ENCODE data around the gene FBLN2. TPM values are rescaled to one million over a fixed set of nuclear protein-coding genes. Genes with fewer than 3 reads are reported as not detected.

Gene FBLN2
- polyA plus RNA-seq, 1 donor (not counting 4 experiments of a cell fraction or from before 2014, with no cell fraction given), result 0.72 TPM

DNA sequence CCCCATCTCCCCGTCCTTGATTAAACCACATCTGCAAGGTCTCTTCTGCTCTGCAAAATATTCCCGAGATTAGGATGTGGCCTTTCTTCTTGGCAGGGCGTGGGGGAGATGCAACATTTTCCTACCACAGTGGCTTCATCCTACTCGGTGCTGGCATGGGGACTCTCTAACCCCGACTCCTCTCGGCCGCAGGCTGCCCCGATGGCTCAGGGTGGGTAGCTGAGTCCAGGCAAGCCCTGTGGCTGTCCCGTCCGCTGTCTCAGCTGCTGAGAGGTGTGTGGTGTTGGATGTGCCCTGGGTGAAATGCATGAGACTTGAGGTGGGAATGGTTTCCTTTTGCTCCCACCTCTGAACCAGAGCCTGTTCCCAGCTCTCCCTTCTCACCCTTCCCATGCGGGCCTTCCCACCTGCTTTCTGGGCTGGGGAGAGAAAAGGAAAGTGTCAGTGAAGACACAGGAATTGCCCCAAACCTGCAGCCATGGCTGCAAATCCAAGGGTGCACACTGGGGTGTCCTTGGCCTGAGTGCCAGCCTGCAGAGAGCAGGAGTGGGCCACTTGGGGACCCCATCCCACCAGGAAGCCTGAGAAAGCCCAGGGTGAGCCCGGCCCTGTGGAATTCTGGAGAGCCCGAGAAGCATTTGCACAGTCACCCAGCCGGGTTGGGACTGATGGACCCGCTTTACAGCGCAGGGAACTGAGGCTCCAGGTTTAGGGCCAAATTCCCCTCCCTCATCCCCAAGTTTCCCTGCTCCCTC is 115.0 kb downstream of the FBLN2 start:
- H3K36me3 ChIP-seq (ENCODE audit: control insufficient read depth in 2 of 2, extremely low read depth in 1 of 2, insufficient read depth in 2 of 2, low read length in 2 of 2), result no peaks in the 10 kb centered on the region
- no peak overlapping the region for H3K4me2 ChIP-seq (ENCODE audit: control insufficient read depth, extremely low read depth, insufficient read depth, low read depth, low read length)
- H3K27ac ChIP-seq (ENCODE audit: control insufficient read depth, insufficient read depth, low read length), result no peak overlapping the region
- H3K4me3 ChIP-seq (ENCODE audit: control insufficient read depth in 2 of 3, extremely low read depth in 1 of 3, insufficient read depth in 2 of 3, low read depth in 1 of 3, low read length in 3 of 3), result no peak overlapping the region
- H3K27me3 ChIP-seq (ENCODE audit: control insufficient read depth, extremely low read depth, insufficient read depth, low read length), result peaks cover 22% of the 10 kb centered on the region
- TF ChIP-seq, protein P1, sequence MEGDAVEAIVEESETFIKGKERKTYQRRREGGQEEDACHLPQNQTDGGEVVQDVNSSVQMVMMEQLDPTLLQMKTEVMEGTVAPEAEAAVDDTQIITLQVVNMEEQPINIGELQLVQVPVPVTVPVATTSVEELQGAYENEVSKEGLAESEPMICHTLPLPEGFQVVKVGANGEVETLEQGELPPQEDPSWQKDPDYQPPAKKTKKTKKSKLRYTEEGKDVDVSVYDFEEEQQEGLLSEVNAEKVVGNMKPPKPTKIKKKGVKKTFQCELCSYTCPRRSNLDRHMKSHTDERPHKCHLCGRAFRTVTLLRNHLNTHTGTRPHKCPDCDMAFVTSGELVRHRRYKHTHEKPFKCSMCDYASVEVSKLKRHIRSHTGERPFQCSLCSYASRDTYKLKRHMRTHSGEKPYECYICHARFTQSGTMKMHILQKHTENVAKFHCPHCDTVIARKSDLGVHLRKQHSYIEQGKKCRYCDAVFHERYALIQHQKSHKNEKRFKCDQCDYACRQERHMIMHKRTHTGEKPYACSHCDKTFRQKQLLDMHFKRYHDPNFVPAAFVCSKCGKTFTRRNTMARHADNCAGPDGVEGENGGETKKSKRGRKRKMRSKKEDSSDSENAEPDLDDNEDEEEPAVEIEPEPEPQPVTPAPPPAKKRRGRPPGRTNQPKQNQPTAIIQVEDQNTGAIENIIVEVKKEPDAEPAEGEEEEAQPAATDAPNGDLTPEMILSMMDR (optimal IDR thresholded peaks at IDR 0.05 in 1 of 3, IDR thresholded peaks at IDR 0.05 in 1 of 3, conservative IDR thresholded peaks at IDR 0.05 in 1 of 3; ENCODE audit: extremely low read depth in 1 of 3, insufficient read depth in 2 of 3, low read length in 3 of 3), result no peak
- TF ChIP-seq EZH2 (IDR thresholded peaks at IDR 0.05; ENCODE audit: low read length), result no peak
- dilution Hi-C loops (cut with MboI; ENCODE audit: extremely low pct_ligation_motif_present, low sequenced_read_pairs), result no loop called here
- H3K79me2 ChIP-seq (ENCODE audit: control insufficient read depth, insufficient read depth, low read length), result no peaks in the 10 kb centered on the region
- FAIRE-seq (no peak), DNase-seq (ENCODE audit: low read depth, low spot score) (no peak)
- no peaks in the 10 kb centered on the region for H3K9me1 ChIP-seq (ENCODE audit: control insufficient read depth, extremely low read depth, insufficient read depth, low read length)
- peaks cover 7% of the 10 kb centered on the region for H3K4me1 ChIP-seq (ENCODE audit: control insufficient read depth, extremely low read depth, insufficient read depth, low read length)
- no peak overlapping the region for H2AFZ ChIP-seq (ENCODE audit: control insufficient read depth, low read length)
- no peak overlapping the region for H3K9ac ChIP-seq (ENCODE audit: control insufficient read depth, extremely low read depth, insufficient read depth, low read length)
- H3K9me3 ChIP-seq (ENCODE audit: control insufficient read depth, low read depth, low read length), result no peaks in the 10 kb centered on the region
- H4K20me1 ChIP-seq (ENCODE audit: control insufficient read depth, extremely low read depth, insufficient read depth, low read length), result no peaks in the 10 kb centered on the region

GRCh38 chr3:13665582-13666226 is 116.8 kb downstream of the FBLN2 start:
- H3K9me1 ChIP-seq (ENCODE audit: control insufficient read depth, extremely low read depth, insufficient read depth, low read length), result no peaks in the 10 kb centered on the region
- FAIRE-seq (no peak), DNase-seq (ENCODE audit: low read depth, low spot score) (no peak)
- H4K20me1 ChIP-seq (ENCODE audit: control insufficient read depth, extremely low read depth, insufficient read depth, low read length), result no peaks in the 10 kb centered on the region
- H3K9ac ChIP-seq (ENCODE audit: control insufficient read depth, extremely low read depth, insufficient read depth, low read length), result no peak overlapping the region
- peaks cover 20% of the 10 kb centered on the region for H3K27me3 ChIP-seq (ENCODE audit: control insufficient read depth, extremely low read depth, insufficient read depth, low read length)
- no peaks in the 10 kb centered on the region for H3K36me3 ChIP-seq (ENCODE audit: control insufficient read depth in 2 of 2, extremely low read depth in 1 of 2, insufficient read depth in 2 of 2, low read length in 2 of 2)
- no peak for TF ChIP-seq EZH2 (IDR thresholded peaks at IDR 0.05; ENCODE audit: low read length)
- TF ChIP-seq, protein P1 (optimal IDR thresholded peaks at IDR 0.05 in 1 of 3, IDR thresholded peaks at IDR 0.05 in 1 of 3, conservative IDR thresholded peaks at IDR 0.05 in 1 of 3; ENCODE audit: extremely low read depth in 1 of 3, insufficient read depth in 2 of 3, low read length in 3 of 3), result no peak
- H2AFZ ChIP-seq (ENCODE audit: control insufficient read depth, low read length), result no peak overlapping the region
- no peaks in the 10 kb centered on the region for H3K79me2 ChIP-seq (ENCODE audit: control insufficient read depth, insufficient read depth, low read length)
- H3K4me3 ChIP-seq (ENCODE audit: control insufficient read depth in 2 of 3, extremely low read depth in 1 of 3, insufficient read depth in 2 of 3, low read depth in 1 of 3, low read length in 3 of 3), result no peak overlapping the region
- no peaks in the 10 kb centered on the region for H3K9me3 ChIP-seq (ENCODE audit: control insufficient read depth, low read depth, low read length)
- dilution Hi-C loops (cut with MboI; ENCODE audit: extremely low pct_ligation_motif_present, low sequenced_read_pairs), result no loop called here
- no peak overlapping the region for H3K4me2 ChIP-seq (ENCODE audit: control insufficient read depth, extremely low read depth, insufficient read depth, low read depth, low read length)
- H3K27ac ChIP-seq (ENCODE audit: control insufficient read depth, insufficient read depth, low read length), result no peak overlapping the region
- peaks cover 7% of the 10 kb centered on the region for H3K4me1 ChIP-seq (ENCODE audit: control insufficient read depth, extremely low read depth, insufficient read depth, low read length)

All from keratinocyte (primary cell).